DMS114 treated with DMSO at 0.1 percent for 48 hours (cell line): Measurements from ENCODE around the gene OLFML2A.
"Not testable (repeated sequence)": the region's sequence is repeated elsewhere in the genome, so short reads cannot be mapped to it uniquely, and the experiment has no call there.

Experiments
- DNase-seq: peaks from one replicate; lab custom pipeline; 2025; ENCODE audit not compliant: unreplicated experiment; lab: John Stamatoyannopoulos, UW

Gene OLFML2A

GRCh38 chr9:124818431-124819281 lies 41.7 kb downstream of the OLFML2A start:
- DNase-seq = no peak

GRCh38 chr9:124820698-124821623 lies 44.0 kb downstream of the OLFML2A start:
- DNase-seq = no peak

- DNase-seq = no peak
These were observed 51.8 kb downstream of the OLFML2A start for GRCh38 chr9:124828489-124829333.

GRCh38 chr9:124829334-124829669 lies 52.4 kb downstream of the OLFML2A start:
- no peak for DNase-seq

- no peak for DNase-seq
These were observed 53.7 kb downstream of the OLFML2A start for GRCh38 chr9:124830593-124830992.

- DNase-seq = no peak
These were observed 54.9 kb downstream of the OLFML2A start for GRCh38 chr9:124831642-124832364.

GRCh38 chr9:124834591-124834990 lies 57.7 kb downstream of the OLFML2A start:
- DNase-seq = no peak

GRCh38 chr9:124835026-124835557 lies 58.2 kb downstream of the OLFML2A start:
- DNase-seq = no peak

- not testable (repeated sequence) for DNase-seq
These were observed 61.2 kb downstream of the OLFML2A start for GRCh38 chr9:124838132-124838531.

GRCh38 chr9:124838567-124839275 lies 61.8 kb downstream of the OLFML2A start:
- DNase-seq = not testable (repeated sequence)

GRCh38 chr9:124839612-124840299 lies 62.8 kb downstream of the OLFML2A start:
- no peak for DNase-seq

- no peak for DNase-seq
These were observed 63.4 kb downstream of the OLFML2A start for GRCh38 chr9:124840300-124840833.

- DNase-seq = no peak
These were observed 64.3 kb downstream of the OLFML2A start for GRCh38 chr9:124841075-124841821.

GRCh38 chr9:124843456-124844034 lies 66.6 kb downstream of the OLFML2A start:
- no peak for DNase-seq

- DNase-seq = no peak
These were observed 67.4 kb downstream of the OLFML2A start for GRCh38 chr9:124844291-124844690.

- not testable (repeated sequence) for DNase-seq
These were observed 69.5 kb downstream of the OLFML2A start for GRCh38 chr9:124846467-124846866.

GRCh38 chr9:124846969-124847368 lies 70.0 kb downstream of the OLFML2A start:
- DNase-seq = no peak

- DNase-seq = no peak
These were observed 72.9 kb downstream of the OLFML2A start for GRCh38 chr9:124849801-124850200.
